ENCODE measurements around the gene AVEN. TPM values are rescaled to one million over a fixed set of nuclear protein-coding genes. Genes with fewer than 3 reads are reported as not detected.

Gene AVEN
- total and polyA plus RNA-seq, 2 donors from 2014 or later: 6.4 to 7.1 TPM

- Histone ChIP-seq H3K4me1 (ENCODE audit: control insufficient read depth in 2 of 3, insufficient read depth in 2 of 3, low read depth in 1 of 3, low read length in 3 of 3) (no peaks in the 10 kb centered on the region), H3K4me3 (ENCODE audit: low read length in 3 of 3) (no peak overlapping the region), H3K27ac (ENCODE audit: low read depth in 2 of 2, low read length in 2 of 2) (no peak overlapping the region), H3K27me3 (ENCODE audit: control insufficient read depth, insufficient read depth, low read length) (no peaks in the 10 kb centered on the region), H3K36me3 (ENCODE audit: control insufficient read depth in 2 of 3, insufficient read depth in 3 of 3, low read length in 3 of 3) (no peaks in the 10 kb centered on the region), H3K9me3 (ENCODE audit: control insufficient read depth in 2 of 3, insufficient read depth in 1 of 3, low read length in 3 of 3) (no peaks in the 10 kb centered on the region), H3K9ac (ENCODE audit: low read length in 3 of 3) (no peak overlapping the region)
- intact Hi-C loops (cut with DNase I): no loop called here
- FAIRE-seq (peak; percentile 38), DNase-seq (no peak)
- TF ChIP-seq CTCF (IDR thresholded peaks at IDR 0.05; ENCODE audit: borderline replicate concordance, extremely low read depth, insufficient read depth): no peak
These were observed 97.5 kb downstream of the AVEN start for GRCh38 chr15:33941279-33942063.

- FAIRE-seq: no peak
- Histone ChIP-seq H3K27ac (ENCODE audit: low read depth in 2 of 2, low read length in 2 of 2) (no peak overlapping the region), H3K4me3 (ENCODE audit: low read length in 3 of 3) (no peak overlapping the region), H3K9ac (ENCODE audit: low read length in 3 of 3) (no peak overlapping the region), H3K27me3 (ENCODE audit: control insufficient read depth, insufficient read depth, low read length) (no peaks in the 10 kb centered on the region), H3K9me3 (ENCODE audit: control insufficient read depth in 2 of 3, insufficient read depth in 1 of 3, low read length in 3 of 3) (no peaks in the 10 kb centered on the region), H3K4me1 (ENCODE audit: control insufficient read depth in 2 of 3, insufficient read depth in 2 of 3, low read depth in 1 of 3, low read length in 3 of 3) (peaks cover 0 to 5% (median 2%) of the 10 kb centered on the region in 3 donors), H3K36me3 (ENCODE audit: control insufficient read depth in 2 of 3, insufficient read depth in 3 of 3, low read length in 3 of 3) (no peaks in the 10 kb centered on the region)
- TF ChIP-seq CTCF (IDR thresholded peaks at IDR 0.05; ENCODE audit: borderline replicate concordance, extremely low read depth, insufficient read depth): no peak
- intact Hi-C loops (cut with DNase I): no loop called here
- DNase-seq: no peak
These were observed 104.1 kb downstream of the AVEN start for GRCh38 chr15:33934921-33935320.

- no peak overlapping the region for H3K4me3 ChIP-seq (ENCODE audit: low read length in 3 of 3)
- intact Hi-C loops (cut with DNase I): no loop called here
- no peak for DNase-seq
- H3K27ac ChIP-seq (ENCODE audit: low read depth in 2 of 2, low read length in 2 of 2): no peak overlapping the region
- no peaks in the 10 kb centered on the region for H3K9me3 ChIP-seq (ENCODE audit: control insufficient read depth in 2 of 3, insufficient read depth in 1 of 3, low read length in 3 of 3)
- TF ChIP-seq CTCF (IDR thresholded peaks at IDR 0.05; ENCODE audit: borderline replicate concordance, extremely low read depth, insufficient read depth): no peak
- H3K9ac ChIP-seq (ENCODE audit: low read length in 3 of 3): no peak overlapping the region
- no peaks in the 10 kb centered on the region for H3K27me3 ChIP-seq (ENCODE audit: control insufficient read depth, insufficient read depth, low read length)
- peaks cover 0 to 5% (median 2%) of the 10 kb centered on the region in 3 donors for H3K4me1 ChIP-seq (ENCODE audit: control insufficient read depth in 2 of 3, insufficient read depth in 2 of 3, low read depth in 1 of 3, low read length in 3 of 3)
- no peak for FAIRE-seq
- H3K36me3 ChIP-seq (ENCODE audit: control insufficient read depth in 2 of 3, insufficient read depth in 3 of 3, low read length in 3 of 3): no peaks in the 10 kb centered on the region
These were observed 104.6 kb downstream of the AVEN start for GRCh38 chr15:33934396-33934795.
